IMR-90 (cell line): ENCODE results near the gene HYAL1. TPM values are rescaled to one million over a fixed set of nuclear protein-coding genes. Genes with fewer than 3 reads are reported as not detected.

Experiments used
- ATAC-seq: fragments of 200-7000 bp; cut with Tn5 transposase; 2 replicates; pipeline ENCODE4 v1.9.1; 2020; ENCODE audit warnings: low read depth, mild to moderate bottlenecking, moderate library complexity
- BruUV-seq: library from RNA; stranded (reverse); fragments of 400-500 nt; replicated peaks from 2 replicates; lab custom pipeline; 2021; lab: Mats Ljungman, UMichigan
- CTCF ChIA-PET: fragments of 300-600 bp; formaldehyde crosslinking; extraction: SDS; loops from one replicate; lab custom pipeline; 2021; ENCODE audit warnings: antibody characterized with exemption; lab: Yijun Ruan, JAX
- POLR2A ChIA-PET: fragments of 300-600 bp; sonication (Branson Sonifier 250); formaldehyde crosslinking; loops from one replicate; lab custom pipeline; 2022; ENCODE audit warnings: antibody characterized with exemption; ENCODE audit not compliant: unreplicated experiment; lab: Charles Lee
- DNase-seq: peaks from one replicate; pipeline ENCODE4 v3.0.0; 2013
- H2AFZ ChIP-seq: replicated peaks from 2 replicates; pipeline ENCODE3; 2013; ENCODE audit warnings: low read length, mild to moderate bottlenecking; ENCODE audit not compliant: poor library complexity
- H2AK5ac ChIP-seq: 2 replicates; pipeline ENCODE4 v1.6.1; 2013; ENCODE audit warnings: low read depth, low read length, inconsistent platforms
- H2AK9ac ChIP-seq: replicated peaks from 2 replicates; pipeline ENCODE3; 2013; ENCODE audit warnings: mild to moderate bottlenecking, low read depth, low read length, moderate library complexity; ENCODE audit not compliant: poor library complexity
- H2BK120ac ChIP-seq: 2 replicates; pipeline ENCODE4 v1.6.1; 2013; ENCODE audit warnings: low read depth, low read length, inconsistent platforms
- H2BK15ac ChIP-seq: 3 replicates; pipeline ENCODE4 v1.6.1; 2013; ENCODE audit warnings: low read depth, low read length, inconsistent platforms
- H2BK20ac ChIP-seq: 2 replicates; pipeline ENCODE4 v1.6.1; 2013; ENCODE audit warnings: low read depth, mild to moderate bottlenecking, inconsistent platforms, low read length, moderate library complexity
- H2BK5ac ChIP-seq: 2 replicates; pipeline ENCODE4 v1.6.1; 2013; ENCODE audit warnings: mild to moderate bottlenecking, low read depth, low read length, inconsistent platforms; ENCODE audit not compliant: poor library complexity, severe bottlenecking
- H3K14ac ChIP-seq: replicated peaks from 2 replicates; pipeline ENCODE4 v1.6.1; 2013; ENCODE audit warnings: low read depth, low read length, inconsistent platforms
- H3K18ac ChIP-seq: 2 replicates; pipeline ENCODE4 v1.6.1; 2013; ENCODE audit warnings: low read depth, low read length, control low read depth
- H3K23ac ChIP-seq: 2 replicates; pipeline ENCODE4 v1.6.1; 2013; ENCODE audit warnings: low read depth, low read length, inconsistent platforms
- H3K27ac ChIP-seq: 2 replicates; pipeline ENCODE4 v1.5.1; 2013; ENCODE audit warnings: mild to moderate bottlenecking, control low read depth, low read length; ENCODE audit not compliant: insufficient read depth
- H3K27me3 ChIP-seq: 2 replicates; pipeline ENCODE4 v1.6.1; 2013; ENCODE audit warnings: low read length; ENCODE audit not compliant: control insufficient read depth, insufficient read depth
- H3K36me3 ChIP-seq: 2 replicates; pipeline ENCODE4 v1.6.1; 2013; ENCODE audit warnings: low read length, mixed read lengths; ENCODE audit not compliant: control insufficient read depth, insufficient read depth
- H3K4ac ChIP-seq: 2 replicates; pipeline ENCODE4 v1.6.1; 2013; ENCODE audit warnings: low read depth, low read length, inconsistent platforms
- H3K4me1 ChIP-seq: 2 replicates; pipeline ENCODE4 v1.6.1; 2013; ENCODE audit warnings: low read length, mixed read lengths; ENCODE audit not compliant: control insufficient read depth, insufficient read depth
- H3K4me2 ChIP-seq: 2 replicates; pipeline ENCODE4 v1.6.1; 2013; ENCODE audit warnings: low read depth, mild to moderate bottlenecking, control low read depth, low read length, moderate library complexity
- H3K4me3 ChIP-seq: 2 replicates; pipeline ENCODE4 v1.5.1; 2013; ENCODE audit warnings: low read depth, mild to moderate bottlenecking, control low read depth, low read length, moderate library complexity; ENCODE audit not compliant: insufficient read depth
- H3K56ac ChIP-seq: 2 replicates; pipeline ENCODE4 v1.6.1; 2013; ENCODE audit warnings: low read length, inconsistent platforms; ENCODE audit not compliant: insufficient read depth; ENCODE audit errors: extremely low read depth
- H3K79me1 ChIP-seq, 2 experiments: 2 replicates each; pipeline ENCODE4 v1.6.1; 2013; ENCODE audit warnings: low read length in 2 of 2, inconsistent platforms in 1 of 2, low read depth in 1 of 2
- H3K9ac ChIP-seq: 2 replicates; pipeline ENCODE4 v1.6.1; 2013; ENCODE audit warnings: low read depth, low read length, control low read depth
- H3K9me1 ChIP-seq: 2 replicates; pipeline ENCODE4 v1.6.1; 2013; ENCODE audit warnings: low read length, inconsistent platforms; ENCODE audit not compliant: insufficient read depth
- H3K9me3 ChIP-seq: 2 replicates; pipeline ENCODE4 v1.6.1; 2013; ENCODE audit warnings: low read length; ENCODE audit not compliant: control insufficient read depth, insufficient read depth
- H4K20me1 ChIP-seq: 2 replicates; pipeline ENCODE4 v1.6.1; 2013; ENCODE audit warnings: low read length, inconsistent platforms; ENCODE audit not compliant: insufficient read depth
- H4K5ac ChIP-seq: 2 replicates; pipeline ENCODE4 v1.6.1; 2013; ENCODE audit warnings: mild to moderate bottlenecking, low read depth, low read length, control low read depth
- H4K8ac ChIP-seq, 2 experiments: 2 replicates each; pipeline ENCODE4 v1.6.1; 2013; ENCODE audit warnings: low read depth in 2 of 2, low read length in 2 of 2, control low read depth in 1 of 2, inconsistent platforms in 1 of 2
- H4K91ac ChIP-seq: 2 replicates; pipeline ENCODE4 v1.6.1; 2013; ENCODE audit warnings: low read depth, low read length, inconsistent platforms; ENCODE audit not compliant: insufficient read depth
- BHLHE40 ChIP-seq: fragments of 150-350 bp; IDR thresholded peaks from 2 replicates; pipeline ENCODE4 v1.6.1; 2016; ENCODE audit warnings: mild to moderate bottlenecking, low read depth, low read length
- CEBPB ChIP-seq: IDR thresholded peaks from 2 replicates; pipeline ENCODE4 v1.6.1; 2012; ENCODE audit warnings: low read depth, low read length, improper control_type of control experiment
- CHD1 ChIP-seq: IDR thresholded peaks from 2 replicates; pipeline ENCODE4 v1.6.1; 2012; ENCODE audit warnings: low read depth, low read length, improper control_type of control experiment
- FOS ChIP-seq: fragments of 150-350 bp; IDR thresholded peaks from 2 replicates; pipeline ENCODE4 v1.6.1; 2016; ENCODE audit warnings: low read depth, low read length
- MAFK ChIP-seq: IDR thresholded peaks from 2 replicates; pipeline ENCODE4 v1.6.1; 2012; ENCODE audit warnings: low read depth, low read length, improper control_type of control experiment
- MAZ ChIP-seq: IDR thresholded peaks from 2 replicates; pipeline ENCODE4 v1.6.1; 2012; ENCODE audit warnings: low read depth, mild to moderate bottlenecking, low read length, improper control_type of control experiment, moderate library complexity, borderline replicate concordance
- MXI1 ChIP-seq: IDR thresholded peaks from 2 replicates; pipeline ENCODE4 v1.6.1; 2012; ENCODE audit warnings: low read depth, mild to moderate bottlenecking, low read length, moderate library complexity, borderline replicate concordance
- NFE2L2 ChIP-seq: fragments of 150-350 bp; IDR thresholded peaks from 2 replicates; pipeline ENCODE4 v1.6.1; 2016; ENCODE audit warnings: low read depth, mild to moderate bottlenecking, low read length
- POLR2A ChIP-seq: IDR thresholded peaks from 2 replicates; pipeline ENCODE4 v1.6.1; 2012; ENCODE audit warnings: mild to moderate bottlenecking, low read depth, low read length
- RAD21 ChIP-seq: IDR thresholded peaks from 2 replicates; pipeline ENCODE4 v1.6.1; 2012; ENCODE audit warnings: low read length, improper control_type of control experiment
- RCOR1 ChIP-seq: IDR thresholded peaks from 2 replicates; pipeline ENCODE4 v1.6.1; 2012; ENCODE audit warnings: mild to moderate bottlenecking, low read length, improper control_type of control experiment; ENCODE audit not compliant: insufficient replicate concordance
- RFX5 ChIP-seq: IDR thresholded peaks from 2 replicates; pipeline ENCODE4 v1.8.0; 2012; ENCODE audit warnings: low read depth, mild to moderate bottlenecking, low read length, moderate library complexity
- SMC3 ChIP-seq: fragments of 150-350 bp; IDR thresholded peaks from 2 replicates; pipeline ENCODE4 v1.6.1; 2016; ENCODE audit warnings: low read depth, mild to moderate bottlenecking, antibody characterized with exemption, low read length, moderate library complexity
- WGBS, 2 experiments: methylation state at CpG; one replicate each; pipeline versions ENCODE4 v1.1.5 to v1.1.7; 2013; ENCODE audit warnings: missing lambda C conversion rate in 2 of 2; ENCODE audit not compliant: insufficient read length in 1 of 2; ENCODE audit errors: extremely low coverage in 2 of 2; 5-methylcytosine and 5-hydroxymethylcytosine counted together
- dilution Hi-C: fragments of 300-500 bp; cut with HindIII; formaldehyde crosslinking; loops from one replicate; pipeline ENCODE4 v1.14.3; 2018; ENCODE audit warnings: low sequenced_read_pairs; ENCODE audit not compliant: unreplicated experiment
- in situ Hi-C: fragments of 300-500 bp; cut with MboI; formaldehyde crosslinking; loops from 3 replicates; pipeline ENCODE4 v1.14.3; 2019; ENCODE audit warnings: low sequenced_read_pairs, inconsistent platforms, mixed read lengths
- intact Hi-C: fragments of 100-400 bp; cut with micrococcal nuclease; formaldehyde crosslinking; loops from 2 replicates; pipeline ENCODE4 v1.10.0; 2022
- polyA plus RNA-seq, 3 experiments: library from polyadenylated mRNA; depleted of rRNA; stranded (reverse); fragments of >200 nt; gene quantifications; 2 replicates each; pipeline ENCODE4 v1.2.3, GENCODE V29; 2012; ENCODE audit warnings: low replicate concordance in 1 of 3
- total RNA-seq: library from RNA; depleted of rRNA; stranded (reverse); fragments of >200 nt; gene quantifications from 2 replicates; pipeline ENCODE4 v1.2.3, GENCODE V29; 2012
- TF ChIP-seq, protein P1 (sequence below): fragments of 150-350 bp; IDR thresholded peaks from 2 replicates; pipeline ENCODE4 v1.6.1; 2016; ENCODE audit warnings: low read depth, mild to moderate bottlenecking, low read length, moderate library complexity, borderline replicate concordance
- TF ChIP-seq, protein P2 (sequence below): conservative IDR thresholded peaks from 2 replicates; pipeline ENCODE4 v1.5.1; 2012; ENCODE audit warnings: mild to moderate bottlenecking, low read depth, low read length, improper control_type of control experiment
- TF ChIP-seq, protein P3 (sequence below): fragments of 150-350 bp; IDR thresholded peaks from 2 replicates; pipeline ENCODE4 v1.6.1; 2017; ENCODE audit warnings: mild to moderate bottlenecking, antibody characterized with exemption, low read length, low read depth

HYAL1 gene
- total and polyA plus RNA-seq, 2 of the 4 experiments (the other 2 are of a cell fraction), result 0.32 to 0.36 TPM

DNA sequence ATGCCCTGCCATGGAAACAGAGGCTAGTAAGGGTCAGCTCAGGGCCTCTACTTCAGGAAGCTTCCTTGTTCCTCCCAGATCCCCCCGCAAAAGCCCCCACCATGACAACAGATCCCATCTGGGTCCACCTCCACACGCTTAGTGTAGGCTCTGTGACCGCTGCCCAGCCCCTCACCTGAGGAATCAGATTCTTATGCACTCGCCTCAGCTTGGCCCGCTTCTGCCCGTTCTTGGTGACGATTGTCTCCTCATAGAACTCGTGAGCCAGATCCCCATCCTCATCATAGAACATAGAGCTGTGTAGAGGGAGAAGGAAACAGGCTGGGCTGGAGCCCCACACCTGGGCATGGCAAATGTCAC, 22.8 kb upstream of the HYAL1 start:
- H2AK9ac ChIP-seq, result no peak overlapping the region
- H2BK15ac ChIP-seq, result no peak overlapping the region
- ChIA-PET CTCF (no interaction called here), POLR2A (no interaction called here)
- H3K14ac ChIP-seq, result no peak overlapping the region
- H3K4me1 ChIP-seq, result peaks cover 16% of the 10 kb centered on the region
- H4K8ac ChIP-seq, result no peak overlapping the region
- no peak overlapping the region for H3K56ac ChIP-seq
- no peak overlapping the region for H3K18ac ChIP-seq
- H2AK5ac ChIP-seq, result no peak overlapping the region
- no peak overlapping the region for H2BK120ac ChIP-seq
- DNase-seq (no peak), ATAC-seq (no peak)
- TF ChIP-seq NFE2L2, result no peak
- no peak for TF ChIP-seq MAZ
- no peak for TF ChIP-seq RCOR1
- TF ChIP-seq, protein P1, sequence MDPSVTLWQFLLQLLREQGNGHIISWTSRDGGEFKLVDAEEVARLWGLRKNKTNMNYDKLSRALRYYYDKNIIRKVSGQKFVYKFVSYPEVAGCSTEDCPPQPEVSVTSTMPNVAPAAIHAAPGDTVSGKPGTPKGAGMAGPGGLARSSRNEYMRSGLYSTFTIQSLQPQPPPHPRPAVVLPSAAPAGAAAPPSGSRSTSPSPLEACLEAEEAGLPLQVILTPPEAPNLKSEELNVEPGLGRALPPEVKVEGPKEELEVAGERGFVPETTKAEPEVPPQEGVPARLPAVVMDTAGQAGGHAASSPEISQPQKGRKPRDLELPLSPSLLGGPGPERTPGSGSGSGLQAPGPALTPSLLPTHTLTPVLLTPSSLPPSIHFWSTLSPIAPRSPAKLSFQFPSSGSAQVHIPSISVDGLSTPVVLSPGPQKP, result no peak
- TF ChIP-seq RAD21, result no peak
- no peak for TF ChIP-seq POLR2A
- TF ChIP-seq MAFK, result no peak
- TF ChIP-seq BHLHE40, result no peak
- no peak for TF ChIP-seq CEBPB
- no peak for TF ChIP-seq FOS
- TF ChIP-seq, protein P2, sequence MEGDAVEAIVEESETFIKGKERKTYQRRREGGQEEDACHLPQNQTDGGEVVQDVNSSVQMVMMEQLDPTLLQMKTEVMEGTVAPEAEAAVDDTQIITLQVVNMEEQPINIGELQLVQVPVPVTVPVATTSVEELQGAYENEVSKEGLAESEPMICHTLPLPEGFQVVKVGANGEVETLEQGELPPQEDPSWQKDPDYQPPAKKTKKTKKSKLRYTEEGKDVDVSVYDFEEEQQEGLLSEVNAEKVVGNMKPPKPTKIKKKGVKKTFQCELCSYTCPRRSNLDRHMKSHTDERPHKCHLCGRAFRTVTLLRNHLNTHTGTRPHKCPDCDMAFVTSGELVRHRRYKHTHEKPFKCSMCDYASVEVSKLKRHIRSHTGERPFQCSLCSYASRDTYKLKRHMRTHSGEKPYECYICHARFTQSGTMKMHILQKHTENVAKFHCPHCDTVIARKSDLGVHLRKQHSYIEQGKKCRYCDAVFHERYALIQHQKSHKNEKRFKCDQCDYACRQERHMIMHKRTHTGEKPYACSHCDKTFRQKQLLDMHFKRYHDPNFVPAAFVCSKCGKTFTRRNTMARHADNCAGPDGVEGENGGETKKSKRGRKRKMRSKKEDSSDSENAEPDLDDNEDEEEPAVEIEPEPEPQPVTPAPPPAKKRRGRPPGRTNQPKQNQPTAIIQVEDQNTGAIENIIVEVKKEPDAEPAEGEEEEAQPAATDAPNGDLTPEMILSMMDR, result no peak
- TF ChIP-seq, protein P3, sequence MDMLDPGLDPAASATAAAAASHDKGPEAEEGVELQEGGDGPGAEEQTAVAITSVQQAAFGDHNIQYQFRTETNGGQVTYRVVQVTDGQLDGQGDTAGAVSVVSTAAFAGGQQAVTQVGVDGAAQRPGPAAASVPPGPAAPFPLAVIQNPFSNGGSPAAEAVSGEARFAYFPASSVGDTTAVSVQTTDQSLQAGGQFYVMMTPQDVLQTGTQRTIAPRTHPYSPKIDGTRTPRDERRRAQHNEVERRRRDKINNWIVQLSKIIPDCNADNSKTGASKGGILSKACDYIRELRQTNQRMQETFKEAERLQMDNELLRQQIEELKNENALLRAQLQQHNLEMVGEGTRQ, result no peak
- TF ChIP-seq MXI1, result no peak
- no peak for TF ChIP-seq RFX5
- no peak for TF ChIP-seq CHD1
- TF ChIP-seq SMC3, result no peak
- H3K4me3 ChIP-seq, result no peak overlapping the region
- H3K27me3 ChIP-seq, result no peaks in the 10 kb centered on the region
- H2BK5ac ChIP-seq, result no peak overlapping the region
- no CpG with 5 or more reads among the region's 8 CpGs for WGBS, 2 experiments
- H3K9me3 ChIP-seq, result no peaks in the 10 kb centered on the region
- H3K36me3 ChIP-seq, result peaks cover 22% of the 10 kb centered on the region
- no peak overlapping the region for H4K91ac ChIP-seq
- no peaks in the 10 kb centered on the region for H3K9me1 ChIP-seq
- no peak overlapping the region for H3K4ac ChIP-seq
- no peak overlapping the region for H4K5ac ChIP-seq
- H3K4me2 ChIP-seq, result no peak overlapping the region
- intact Hi-C loops, result no loop called here
- no peak overlapping the region for H2BK20ac ChIP-seq
- BruUV-seq, result no TSS peak
- peaks cover 8% of the 10 kb centered on the region for H4K20me1 ChIP-seq
- dilution Hi-C loops, result no loop called here
- no peak overlapping the region for H3K23ac ChIP-seq
- no peak overlapping the region for H2AFZ ChIP-seq
- H3K79me1 ChIP-seq, result peaks cover 23 to 39% of the 10 kb centered on the region in 2 experiments; a peak in 3 of 4 replicates
- H3K9ac ChIP-seq, result no peak overlapping the region
- in situ Hi-C loops, result loop anchor here (25.0 kb wide), 3 partner anchors 1061 to 1836 kb away; partner anchors contain the start of genes ABHD14B, GPR62, MANF and PCBP4
- no peak overlapping the region for H3K27ac ChIP-seq
